Measurements from ENCODE around the gene ANK3. TPM values are rescaled to one million over a fixed set of nuclear protein-coding genes. Genes with fewer than 3 reads are reported as not detected.

Gene ANK3
- polyA plus RNA-seq, 1 donor from 2014 or later: 114 TPM

- Histone ChIP-seq H3K9me3 (ENCODE audit: low read length) (no peaks in the 10 kb centered on the region), H3F3A (ENCODE audit: insufficient read depth, low read length, poor library complexity, severe bottlenecking) (no peaks in the 10 kb centered on the region), H3K36me3 (ENCODE audit: insufficient read depth, low read length) (no peaks in the 10 kb centered on the region), H2AFZ (ENCODE audit: low read depth, low read length) (no peak overlapping the region), H3K4me3 (ENCODE audit: low read length) (no peak overlapping the region), H3K9me2 (ENCODE audit: insufficient read depth, low read length) (no peaks in the 10 kb centered on the region), H3K27ac (ENCODE audit: low read length) (no peak overlapping the region), H3K79me2 (replicated peaks; ENCODE audit: insufficient read depth, low read length) (peaks cover 3% of the 10 kb centered on the region), H4K20me1 (ENCODE audit: insufficient read depth) (no peaks in the 10 kb centered on the region), H3K27me3 (ENCODE audit: insufficient read depth, low read depth, low read length) (no peaks in the 10 kb centered on the region), H3K4me2 (ENCODE audit: low read length) (no peak overlapping the region), H3K9ac (ENCODE audit: low read length) (no peak overlapping the region)
- TF ChIP-seq CTCF (IDR thresholded peaks at IDR 0.05; ENCODE audit: poor library complexity, severe bottlenecking) (no peak), RAD21 (conservative IDR thresholded peaks at IDR 0.05) (no peak), MXI1 (conservative IDR thresholded peaks at IDR 0.05; ENCODE audit: poor library complexity, severe bottlenecking) (no peak), EZH2 (IDR thresholded peaks at IDR 0.05; ENCODE audit: borderline replicate concordance, insufficient read depth, low read length, poor library complexity, severe bottlenecking) (no peak), EP300 (conservative IDR thresholded peaks at IDR 0.05; ENCODE audit: poor library complexity, severe bottlenecking) (no peak), TAF1 (IDR thresholded peaks at IDR 0.05; ENCODE audit: low read depth) (no peak)
Observed at GRCh38 chr10:60246382-60246781, 143.3 kb downstream of the ANK3 start.

GRCh38 chr10:60239228-60239627 is 150.4 kb downstream of the ANK3 start:
- no peaks in the 10 kb centered on the region for H3K9me3 ChIP-seq (ENCODE audit: low read length)
- no peak overlapping the region for H3K4me3 ChIP-seq (ENCODE audit: low read length)
- H3K27me3 ChIP-seq (ENCODE audit: insufficient read depth, low read depth, low read length): no peaks in the 10 kb centered on the region
- H3K9ac ChIP-seq (ENCODE audit: low read length): no peak overlapping the region
- no peaks in the 10 kb centered on the region for H3F3A ChIP-seq (ENCODE audit: insufficient read depth, low read length, poor library complexity, severe bottlenecking)
- TF ChIP-seq REST (IDR thresholded peaks at IDR 0.05; ENCODE audit: borderline replicate concordance) (no peak), POLR2AphosphoS5 (IDR thresholded peaks at IDR 0.05) (no peak), MXI1 (conservative IDR thresholded peaks at IDR 0.05; ENCODE audit: poor library complexity, severe bottlenecking) (no peak), EP300 (conservative IDR thresholded peaks at IDR 0.05; ENCODE audit: poor library complexity, severe bottlenecking) (no peak), RAD21 (conservative IDR thresholded peaks at IDR 0.05) (no peak)
- no peaks in the 10 kb centered on the region for H4K20me1 ChIP-seq (ENCODE audit: insufficient read depth)
- H3K4me2 ChIP-seq (ENCODE audit: low read length): no peak overlapping the region
- no peak overlapping the region for H3K27ac ChIP-seq (ENCODE audit: low read length)
- H2AFZ ChIP-seq (ENCODE audit: low read depth, low read length): no peak overlapping the region
- H3K9me2 ChIP-seq (ENCODE audit: insufficient read depth, low read length): no peaks in the 10 kb centered on the region
- peaks cover 3% of the 10 kb centered on the region for H3K79me2 ChIP-seq (replicated peaks; ENCODE audit: insufficient read depth, low read length)
- no peaks in the 10 kb centered on the region for H3K36me3 ChIP-seq (ENCODE audit: insufficient read depth, low read length)

GRCh38 chr10:60238759-60239100 is 150.9 kb downstream of the ANK3 start:
- Histone ChIP-seq H3K36me3 (ENCODE audit: insufficient read depth, low read length) (no peaks in the 10 kb centered on the region), H3K27ac (ENCODE audit: low read length) (no peak overlapping the region), H3K4me3 (ENCODE audit: low read length) (no peak overlapping the region), H3K9me3 (ENCODE audit: low read length) (no peaks in the 10 kb centered on the region), H3K9me2 (ENCODE audit: insufficient read depth, low read length) (no peaks in the 10 kb centered on the region), H3K4me2 (ENCODE audit: low read length) (no peak overlapping the region), H3F3A (ENCODE audit: insufficient read depth, low read length, poor library complexity, severe bottlenecking) (no peaks in the 10 kb centered on the region), H3K27me3 (ENCODE audit: insufficient read depth, low read depth, low read length) (no peaks in the 10 kb centered on the region), H3K79me2 (replicated peaks; ENCODE audit: insufficient read depth, low read length) (peaks cover 3% of the 10 kb centered on the region), H4K20me1 (ENCODE audit: insufficient read depth) (no peaks in the 10 kb centered on the region), H2AFZ (ENCODE audit: low read depth, low read length) (no peak overlapping the region), H3K9ac (ENCODE audit: low read length) (no peak overlapping the region)
- TF ChIP-seq POLR2AphosphoS5 (IDR thresholded peaks at IDR 0.05) (no peak), MXI1 (conservative IDR thresholded peaks at IDR 0.05; ENCODE audit: poor library complexity, severe bottlenecking) (no peak), CTCF (IDR thresholded peaks at IDR 0.05; ENCODE audit: poor library complexity, severe bottlenecking) (no peak), TAF1 (IDR thresholded peaks at IDR 0.05; ENCODE audit: low read depth) (no peak), EP300 (conservative IDR thresholded peaks at IDR 0.05; ENCODE audit: poor library complexity, severe bottlenecking) (no peak), SMC3 (conservative IDR thresholded peaks at IDR 0.05; ENCODE audit: poor library complexity) (no peak), EZH2 (IDR thresholded peaks at IDR 0.05; ENCODE audit: borderline replicate concordance, insufficient read depth, low read length, poor library complexity, severe bottlenecking) (no peak), RAD21 (conservative IDR thresholded peaks at IDR 0.05) (no peak), REST (IDR thresholded peaks at IDR 0.05; ENCODE audit: borderline replicate concordance) (no peak)
